ENCODE results near the gene PRKD2.
"Not testable (repeated sequence)": the region's sequence is repeated elsewhere in the genome, so short reads cannot be mapped to it uniquely, and the experiment has no call there.

The PRKD2 gene

GRCh38 chr19:46723471-46723870, 6.6 kb upstream of the PRKD2 start:
- no peak for DNase-seq (ENCODE audit: low read depth)

- DNase-seq (ENCODE audit: low read depth) = no peak
These were observed 6.1 kb upstream of the PRKD2 start for GRCh38 chr19:46723023-46723461.

GRCh38 chr19:46722421-46723022, 5.6 kb upstream of the PRKD2 start:
- no peak for DNase-seq (ENCODE audit: low read depth)

GRCh38 chr19:46722004-46722380, 5.1 kb upstream of the PRKD2 start:
- DNase-seq (ENCODE audit: low read depth) = no peak

- DNase-seq (ENCODE audit: low read depth) = no peak
These were observed 4.5 kb upstream of the PRKD2 start for GRCh38 chr19:46721269-46722003.

GRCh38 chr19:46720503-46721239, 3.8 kb upstream of the PRKD2 start:
- no peak for DNase-seq (ENCODE audit: low read depth)

- no peak for DNase-seq (ENCODE audit: low read depth)
These were observed 3.0 kb upstream of the PRKD2 start for GRCh38 chr19:46719629-46720502.

- DNase-seq (ENCODE audit: low read depth) = no peak
These were observed 2.2 kb upstream of the PRKD2 start for GRCh38 chr19:46718934-46719622.

GRCh38 chr19:46718157-46718933, 1.4 kb upstream of the PRKD2 start:
- DNase-seq (ENCODE audit: low read depth) = no peak

- DNase-seq (ENCODE audit: low read depth) = no peak
These were observed 816 bp upstream of the PRKD2 start for GRCh38 chr19:46717716-46718143.

GRCh38 chr19:46716672-46717033, 261 bp downstream of the PRKD2 start:
- DNase-seq (ENCODE audit: low read depth) = no peak

GRCh38 chr19:46715975-46716671, 791 bp downstream of the PRKD2 start:
- DNase-seq (ENCODE audit: low read depth) = no peak

- no peak for DNase-seq (ENCODE audit: low read depth)
These were observed 1.3 kb downstream of the PRKD2 start for GRCh38 chr19:46715620-46715974.

GRCh38 chr19:46714444-46715106, 2.3 kb downstream of the PRKD2 start:
- no peak for DNase-seq (ENCODE audit: low read depth)

GRCh38 chr19:46713781-46714443, 3.0 kb downstream of the PRKD2 start:
- DNase-seq (ENCODE audit: low read depth) = no peak

- DNase-seq (ENCODE audit: low read depth) = not testable (repeated sequence)
These were observed 4.1 kb downstream of the PRKD2 start for GRCh38 chr19:46712768-46713338.

GRCh38 chr19:46710687-46711086, 6.2 kb downstream of the PRKD2 start:
- DNase-seq (ENCODE audit: low read depth) = no peak

- DNase-seq (ENCODE audit: low read depth) = no peak
These were observed 12.4 kb downstream of the PRKD2 start for GRCh38 chr19:46704379-46705076.
